Activated CD4-positive, alpha-beta T cell treated with anti-CD3 and anti-CD28 coated beads, Interleukin-10, Interleukin-2, amounts not matched to agents 100 ng/mL and 50 ng/mL, durations not matched to agents 16 hours and 8 hours (primary cell): Measurements from ENCODE around the gene IBTK.
"Not testable (repeated sequence)": the region's sequence is repeated elsewhere in the genome, so short reads cannot be mapped to it uniquely, and the experiment has no call there.

Experiments used
- DNase-seq: peaks from one replicate; pipeline ENCODE4 v3.0.0-alpha.2; 2020

Gene IBTK

GRCh38 chr6:82178077-82178758 is 69.3 kb downstream of the IBTK start:
- DNase-seq: no peak

GRCh38 chr6:82176616-82177015 is 70.9 kb downstream of the IBTK start:
- DNase-seq: no peak

- no peak for DNase-seq
Measured at GRCh38 chr6:82172594-82172993, 75.0 kb downstream of the IBTK start.

GRCh38 chr6:82169138-82169876 is 78.2 kb downstream of the IBTK start:
- DNase-seq: no peak

- DNase-seq: no peak
Measured at GRCh38 chr6:82166493-82166892, 81.1 kb downstream of the IBTK start.

- no peak for DNase-seq
Measured at GRCh38 chr6:82160255-82160990, 87.1 kb downstream of the IBTK start.

GRCh38 chr6:82152786-82153185 is 94.8 kb downstream of the IBTK start:
- not testable (repeated sequence) for DNase-seq

GRCh38 chr6:82151147-82151546 is 96.4 kb downstream of the IBTK start:
- not testable (repeated sequence) for DNase-seq

- DNase-seq: no peak
Measured at GRCh38 chr6:82145926-82146452, 101.6 kb downstream of the IBTK start.

- DNase-seq: no peak
Measured at GRCh38 chr6:82144852-82145340, 102.6 kb downstream of the IBTK start.

- DNase-seq: peak; percentile 5
Measured at GRCh38 chr6:82144007-82144851, 103.3 kb downstream of the IBTK start.

- no peak for DNase-seq
Measured at GRCh38 chr6:82143041-82143481, 104.5 kb downstream of the IBTK start.

GRCh38 chr6:82142524-82142923 is 105.0 kb downstream of the IBTK start:
- no peak for DNase-seq

- no peak for DNase-seq
Measured at GRCh38 chr6:82138075-82138791, 109.3 kb downstream of the IBTK start.

GRCh38 chr6:82131441-82131840 is 116.1 kb downstream of the IBTK start:
- DNase-seq: no peak

GRCh38 chr6:82129797-82130196 is 117.7 kb downstream of the IBTK start:
- no peak for DNase-seq

GRCh38 chr6:82128973-82129372 is 118.6 kb downstream of the IBTK start:
- DNase-seq: not testable (repeated sequence)

GRCh38 chr6:82123632-82124031 is 123.9 kb downstream of the IBTK start:
- no peak for DNase-seq
